ENCODE measurements around the gene OR51M1. TPM values are rescaled to one million over a fixed set of nuclear protein-coding genes. Genes with fewer than 3 reads are reported as not detected.
"Not testable (repeated sequence)": the region's sequence is repeated elsewhere in the genome, so short reads cannot be mapped to it uniquely, and the experiment has no call there.

The OR51M1 gene, protein sequence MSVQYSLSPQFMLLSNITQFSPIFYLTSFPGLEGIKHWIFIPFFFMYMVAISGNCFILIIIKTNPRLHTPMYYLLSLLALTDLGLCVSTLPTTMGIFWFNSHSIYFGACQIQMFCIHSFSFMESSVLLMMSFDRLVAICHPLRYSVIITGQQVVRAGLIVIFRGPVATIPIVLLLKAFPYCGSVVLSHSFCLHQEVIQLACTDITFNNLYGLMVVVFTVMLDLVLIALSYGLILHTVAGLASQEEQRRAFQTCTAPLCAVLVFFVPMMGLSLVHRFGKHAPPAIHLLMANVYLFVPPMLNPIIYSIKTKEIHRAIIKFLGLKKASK
- total RNA-seq (2021) (not detected in 2 replicates), Bru-seq, nascent RNA (not detected), BruChase-seq, experiment 1, labeled RNA remaining after a 2-hour chase (not detected), BruChase-seq, experiment 2, labeled RNA remaining after a 6-hour chase (not detected)
- long read RNA-seq = 0 reads

DNA sequence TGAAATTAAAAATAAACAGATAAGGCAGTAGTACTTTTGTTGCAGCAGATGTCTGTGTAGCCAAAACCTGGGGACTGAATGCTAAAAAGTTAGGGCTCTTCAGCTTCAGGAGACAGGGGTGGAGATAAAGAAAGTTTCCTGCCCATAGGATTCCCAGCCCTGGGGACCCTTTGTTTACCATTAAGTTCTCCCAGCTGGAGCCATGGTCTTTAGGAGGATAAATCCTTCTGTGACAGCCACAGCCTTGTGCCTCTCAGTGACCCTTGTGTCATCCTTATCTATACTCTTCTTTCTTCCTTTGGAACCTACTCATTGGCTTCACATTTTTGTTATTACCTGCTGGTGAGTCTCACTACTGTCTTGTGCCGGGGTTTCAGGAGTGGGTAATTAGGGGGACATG, at the start of gene OR51M1:
Gene OR51M1, plus strand, starts transcription at position 237 of the 400 bp plus-strand sequence. CDS start 5,587 bp downstream, outside the sequence.
- Histone ChIP-seq H3K9me2 (ENCODE audit: insufficient read depth) (no peaks in the 10 kb centered on the region), H3K27ac (no peak within 1 kb of the TSS), H3K79me2 (ENCODE audit: low read depth) (no peaks in the 10 kb centered on the region), H3F3A (ENCODE audit: insufficient read depth, low read depth) (no peaks in the 10 kb centered on the region), H3K4me1 (replicated peaks; ENCODE audit: insufficient read depth) (no peaks in the 10 kb centered on the region), H3K9me3 (ENCODE audit: insufficient read depth, low read depth) (no peaks in the 10 kb centered on the region), H4K20me1 (ENCODE audit: insufficient read depth) (no peaks in the 10 kb centered on the region), H3K36me3 (ENCODE audit: low read depth) (no peaks in the 10 kb centered on the region), H3K4me2 (no peak within 1 kb of the TSS), H3K4me3 (no peak within 1 kb of the TSS), H3K27me3 (ENCODE audit: insufficient read depth, low read depth) (no peaks in the 10 kb centered on the region), H2AFZ (no peak within 1 kb of the TSS)
- intact Hi-C loops (cut with micrococcal nuclease; ENCODE audit: unreplicated experiment) = loop anchor here (5.0 kb wide), 1 partner anchor 756 kb away; no protein-coding TSS in a partner anchor
- no peak for TF ChIP-seq EZH2 (IDR thresholded peaks at IDR 0.05; ENCODE audit: low read depth)
- no peak for TF ChIP-seq CTCF (conservative IDR thresholded peaks at IDR 0.05)
- ChIA-PET CTCF (no interaction called here), POLR2A (ENCODE audit: unreplicated experiment) (no interaction called here)
- DNase-seq = no peak
- BruUV-seq (replicated peaks) = no TSS peak

GRCh38 chr11:5335170-5335569, 48.4 kb upstream of the OR51M1 start:
- H3F3A ChIP-seq (ENCODE audit: insufficient read depth, low read depth) = no peaks in the 10 kb centered on the region
- H4K20me1 ChIP-seq (ENCODE audit: insufficient read depth) = no peaks in the 10 kb centered on the region
- H3K9me2 ChIP-seq (ENCODE audit: insufficient read depth) = no peaks in the 10 kb centered on the region
- H3K27me3 ChIP-seq (ENCODE audit: insufficient read depth, low read depth) = no peaks in the 10 kb centered on the region
- intact Hi-C loops (cut with micrococcal nuclease; ENCODE audit: unreplicated experiment) = no loop called here
- H3K4me3 ChIP-seq = no peak overlapping the region
- BruUV-seq (replicated peaks) = no TSS peak
- TF ChIP-seq EZH2 (IDR thresholded peaks at IDR 0.05; ENCODE audit: low read depth) = no peak
- no peak for TF ChIP-seq CTCF (conservative IDR thresholded peaks at IDR 0.05)
- CTCF ChIA-PET = no interaction called here
- H3K36me3 ChIP-seq (ENCODE audit: low read depth) = no peaks in the 10 kb centered on the region
- no peaks in the 10 kb centered on the region for H3K9me3 ChIP-seq (ENCODE audit: insufficient read depth, low read depth)
- H3K27ac ChIP-seq = no peak overlapping the region
- H2AFZ ChIP-seq = no peak overlapping the region
- no peak overlapping the region for H3K4me2 ChIP-seq
- POLR2A ChIA-PET (ENCODE audit: unreplicated experiment) = no interaction called here
- no peak for DNase-seq
- H3K79me2 ChIP-seq (ENCODE audit: low read depth) = no peaks in the 10 kb centered on the region
- H3K4me1 ChIP-seq (replicated peaks; ENCODE audit: insufficient read depth) = no peaks in the 10 kb centered on the region

DNA sequence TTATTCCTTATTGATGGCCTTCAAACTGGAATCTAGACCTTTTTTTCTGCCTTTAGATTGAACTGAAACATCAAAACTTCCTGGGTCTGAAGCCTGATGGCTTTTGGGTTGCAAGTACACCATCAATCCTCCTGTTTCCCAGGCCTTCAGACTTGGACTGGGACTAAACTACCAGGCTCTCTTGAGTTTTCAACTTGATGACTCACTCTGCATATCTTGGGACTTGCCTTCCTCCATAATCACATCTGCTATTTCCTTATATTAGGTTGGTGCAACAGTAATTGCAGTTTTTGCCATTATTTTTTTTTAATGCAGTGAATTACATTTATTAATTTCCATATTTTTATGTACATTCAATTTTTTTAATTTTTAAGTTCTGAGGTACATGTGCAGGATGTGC, 47.3 kb upstream of the OR51M1 start:
- no peaks in the 10 kb centered on the region for H3K27me3 ChIP-seq (ENCODE audit: insufficient read depth, low read depth)
- H4K20me1 ChIP-seq (ENCODE audit: insufficient read depth) = no peaks in the 10 kb centered on the region
- no peaks in the 10 kb centered on the region for H3K79me2 ChIP-seq (ENCODE audit: low read depth)
- H2AFZ ChIP-seq = no peak overlapping the region
- ChIA-PET CTCF (no interaction called here), POLR2A (ENCODE audit: unreplicated experiment) (no interaction called here)
- H3K9me2 ChIP-seq (ENCODE audit: insufficient read depth) = no peaks in the 10 kb centered on the region
- H3K4me1 ChIP-seq (replicated peaks; ENCODE audit: insufficient read depth) = no peaks in the 10 kb centered on the region
- DNase-seq = no peak
- intact Hi-C loops (cut with micrococcal nuclease; ENCODE audit: unreplicated experiment) = no loop called here
- TF ChIP-seq CTCF (conservative IDR thresholded peaks at IDR 0.05) (no peak), EZH2 (IDR thresholded peaks at IDR 0.05; ENCODE audit: low read depth) (no peak)
- no peak overlapping the region for H3K27ac ChIP-seq
- H3F3A ChIP-seq (ENCODE audit: insufficient read depth, low read depth) = no peaks in the 10 kb centered on the region
- H3K4me3 ChIP-seq = no peak overlapping the region
- no peaks in the 10 kb centered on the region for H3K9me3 ChIP-seq (ENCODE audit: insufficient read depth, low read depth)
- BruUV-seq (replicated peaks) = no TSS peak
- H3K4me2 ChIP-seq = no peak overlapping the region
- H3K36me3 ChIP-seq (ENCODE audit: low read depth) = no peaks in the 10 kb centered on the region

DNA sequence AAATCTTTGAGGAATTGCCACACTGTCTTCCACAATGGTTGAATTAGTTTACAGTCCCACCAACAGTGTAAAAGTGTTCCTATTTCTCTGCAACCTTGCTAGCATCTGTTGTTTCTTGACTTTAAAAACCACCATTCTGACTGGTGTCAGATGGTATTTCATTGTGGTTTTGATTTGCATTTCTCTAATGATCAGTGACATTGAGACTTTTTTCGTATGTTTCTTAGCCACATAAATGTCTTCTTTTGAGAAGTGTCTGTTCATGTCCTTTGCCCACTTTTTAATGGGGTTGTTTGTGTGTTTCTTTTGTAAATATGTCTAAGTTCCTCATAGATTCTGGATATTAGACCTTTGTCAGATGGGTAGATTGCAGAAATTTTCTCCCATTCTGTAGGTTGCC, 46.4 kb upstream of the OR51M1 start:
- DNase-seq; H3K27me3 ChIP-seq (ENCODE audit: insufficient read depth, low read depth); H3K27ac ChIP-seq; BruUV-seq (replicated peaks); H3K9me3 ChIP-seq (ENCODE audit: insufficient read depth, low read depth); H3K36me3 ChIP-seq (ENCODE audit: low read depth); H3F3A ChIP-seq (ENCODE audit: insufficient read depth, low read depth); H3K4me3 ChIP-seq; CTCF ChIA-PET; H4K20me1 ChIP-seq (ENCODE audit: insufficient read depth); intact Hi-C loops (cut with micrococcal nuclease; ENCODE audit: unreplicated experiment); H2AFZ ChIP-seq; H3K4me1 ChIP-seq (replicated peaks; ENCODE audit: insufficient read depth); H3K9me2 ChIP-seq (ENCODE audit: insufficient read depth); POLR2A ChIA-PET (ENCODE audit: unreplicated experiment); H3K79me2 ChIP-seq (ENCODE audit: low read depth); H3K4me2 ChIP-seq: not testable (repeated sequence)
